Measurements from ENCODE around the gene CLDN16.

GRCh38 chr3:190382082-190382481, 5.9 kb upstream of the CLDN16 start:
- TF ChIP-seq EZH2 (IDR thresholded peaks at IDR 0.05; ENCODE audit: low read length) (no peak), CTCF (optimal IDR thresholded peaks at IDR 0.05 in 1 of 3, IDR thresholded peaks at IDR 0.05 in 1 of 3, conservative IDR thresholded peaks at IDR 0.05 in 1 of 3; ENCODE audit: extremely low read depth in 1 of 3, insufficient read depth in 2 of 3, low read length in 3 of 3) (no peak)
